Astrocyte of the cerebellum (primary cell): ENCODE data around the gene ADORA2A.

Experiments
- DNase-seq: peaks from one replicate; pipeline ENCODE4 v3.0.0-alpha.2; 2011; ENCODE audit warnings: low read depth
- H3K4me3 ChIP-seq: 2 replicates; pipeline ENCODE4 v1.5.1; 2011; ENCODE audit warnings: mild to moderate bottlenecking, low read depth, low read length, moderate library complexity
- CTCF ChIP-seq: IDR thresholded peaks from 2 replicates; pipeline ENCODE4 v1.5.1; 2012; ENCODE audit warnings: low read length, low read depth, moderate library complexity, mild to moderate bottlenecking; ENCODE audit errors: missing control alignments
- in situ Hi-C: cut with HindIII; loops from 2 replicates; pipeline ENCODE4 v1.10.0; 2017; ENCODE audit warnings: low sequenced_read_pairs

Gene ADORA2A

GRCh38 chr22:24444729-24445466 is 17.5 kb downstream of the ADORA2A start:
- H3K4me3 ChIP-seq, result no peak overlapping the region
- TF ChIP-seq CTCF, result no peak
- DNase-seq, result no peak
- in situ Hi-C loops, result loop anchor here (5.0 kb wide), 1 partner anchor 67 kb away; no protein-coding TSS in a partner anchor

GRCh38 chr22:24445481-24446259 is 18.3 kb downstream of the ADORA2A start:
- no peak for DNase-seq
- TF ChIP-seq CTCF, result no peak
- in situ Hi-C loops, result no loop called here
- no peak overlapping the region for H3K4me3 ChIP-seq

- H3K4me3 ChIP-seq, result no peak overlapping the region
- no peak for TF ChIP-seq CTCF
- DNase-seq, result no peak
- in situ Hi-C loops, result no loop called here
Measured at GRCh38 chr22:24446260-24446611, 18.8 kb downstream of the ADORA2A start.

- no peak for TF ChIP-seq CTCF
- in situ Hi-C loops, result no loop called here
- H3K4me3 ChIP-seq, result no peak overlapping the region
- DNase-seq, result no peak
Measured at GRCh38 chr22:24450610-24451009, 23.2 kb downstream of the ADORA2A start.

GRCh38 chr22:24451162-24451561 is 23.8 kb downstream of the ADORA2A start:
- no peak for DNase-seq
- in situ Hi-C loops, result no loop called here
- no peak for TF ChIP-seq CTCF

GRCh38 chr22:24453853-24454252 is 26.5 kb downstream of the ADORA2A start:
- in situ Hi-C loops, result no loop called here
- no peak overlapping the region for H3K4me3 ChIP-seq
- DNase-seq, result no peak
- TF ChIP-seq CTCF, result no peak

More at GRCh38 chr22:24451162-24451561, 23.8 kb downstream of the ADORA2A start:
- no peak overlapping the region for H3K4me3 ChIP-seq
